CD4-positive, alpha-beta T cell treated with Interleukin-21 for 1 hour (primary cell): ENCODE data around the gene CAPRIN1.

Experiments
- DNase-seq: peaks from one replicate; pipeline ENCODE4 v3.0.0-alpha.2; 2020

CAPRIN1 gene

DNA sequence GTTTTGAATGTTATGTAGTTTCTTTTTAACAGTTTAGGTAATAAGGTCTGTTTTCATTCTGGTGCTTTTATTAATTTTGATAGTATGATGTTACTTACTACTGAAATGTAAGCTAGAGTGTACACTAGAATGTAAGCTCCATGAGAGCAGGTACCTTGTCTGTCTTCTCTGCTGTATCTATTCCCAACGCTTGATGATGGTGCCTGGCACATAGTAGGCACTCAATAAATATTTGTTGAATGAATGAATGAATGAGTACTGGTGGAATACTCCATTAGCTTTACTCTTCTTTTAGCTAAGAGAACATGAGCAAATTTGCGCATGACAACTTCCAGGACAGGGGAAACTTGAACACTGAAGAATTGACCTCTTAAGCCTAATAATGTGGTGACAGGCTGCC is 47.3 kb downstream of the CAPRIN1 start:
- DNase-seq, result no peak

DNA sequence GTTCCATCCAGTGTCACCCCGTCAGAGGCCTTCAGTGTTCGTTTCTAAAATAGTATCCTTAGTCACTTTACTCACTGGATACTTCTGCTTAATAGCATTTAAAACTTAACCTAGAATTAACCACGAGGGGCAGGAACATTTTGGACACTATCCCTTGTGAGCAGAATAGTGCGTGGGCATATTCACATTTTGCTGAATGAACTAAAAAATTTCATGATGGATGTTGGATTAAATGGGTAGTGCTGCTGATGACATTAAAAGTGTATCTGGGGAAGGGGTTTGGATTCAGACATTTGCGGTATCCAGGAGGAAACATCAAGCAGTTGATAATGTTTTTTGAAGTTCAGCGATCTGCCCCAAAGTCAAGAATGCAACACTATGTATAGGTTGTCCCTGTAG is 53.1 kb downstream of the CAPRIN1 start:
- DNase-seq, result no peak

DNA sequence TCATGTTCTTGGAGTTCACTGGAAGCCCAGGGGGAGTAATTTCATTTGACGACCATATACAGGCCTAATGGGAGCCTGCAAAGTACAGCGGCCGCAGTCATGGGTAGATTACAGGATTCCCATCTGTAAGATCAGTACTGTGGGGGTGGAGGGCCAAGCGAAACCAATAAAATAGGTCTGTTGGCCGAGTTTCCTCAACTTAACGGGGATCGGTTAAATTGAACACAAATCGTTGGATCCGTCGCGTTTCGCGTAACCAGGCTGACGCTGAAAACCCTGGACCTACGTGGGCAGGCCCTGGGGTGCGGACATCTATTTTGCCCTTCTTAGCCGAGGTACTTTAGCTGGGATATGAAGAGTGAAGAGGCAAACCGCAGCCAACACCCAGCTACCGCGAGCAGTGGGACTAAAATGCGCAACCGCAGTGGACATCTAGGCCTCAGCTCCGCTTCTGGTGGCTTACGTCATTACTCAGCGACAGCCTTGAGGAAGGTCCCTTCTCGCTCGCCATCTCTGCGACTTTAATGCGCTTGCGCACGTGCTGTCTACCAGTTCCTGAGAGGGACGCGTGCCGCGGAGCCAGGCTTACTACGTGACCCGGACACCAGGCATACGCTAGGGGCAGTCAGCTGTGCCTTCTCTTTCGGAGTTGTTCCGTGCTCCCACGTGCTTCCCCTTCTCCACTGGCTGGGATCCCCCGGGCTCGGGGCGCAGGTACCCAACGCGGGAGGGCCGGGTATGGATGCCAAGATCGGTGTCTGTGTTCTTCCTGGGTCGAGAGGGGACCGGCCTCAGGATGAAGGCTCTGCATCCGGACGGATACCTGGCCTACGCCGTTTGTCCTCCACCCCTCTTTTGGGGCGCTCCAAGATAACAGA is 53.8 kb downstream of the CAPRIN1 start, which contains the start of gene NAT10:
TSS of gene NAT10 (plus strand) at position 551 of the 878 bp plus-strand sequence. CDS start 2,597 bp downstream, outside the sequence.
- DNase-seq, result peak; percentile 99

DNA sequence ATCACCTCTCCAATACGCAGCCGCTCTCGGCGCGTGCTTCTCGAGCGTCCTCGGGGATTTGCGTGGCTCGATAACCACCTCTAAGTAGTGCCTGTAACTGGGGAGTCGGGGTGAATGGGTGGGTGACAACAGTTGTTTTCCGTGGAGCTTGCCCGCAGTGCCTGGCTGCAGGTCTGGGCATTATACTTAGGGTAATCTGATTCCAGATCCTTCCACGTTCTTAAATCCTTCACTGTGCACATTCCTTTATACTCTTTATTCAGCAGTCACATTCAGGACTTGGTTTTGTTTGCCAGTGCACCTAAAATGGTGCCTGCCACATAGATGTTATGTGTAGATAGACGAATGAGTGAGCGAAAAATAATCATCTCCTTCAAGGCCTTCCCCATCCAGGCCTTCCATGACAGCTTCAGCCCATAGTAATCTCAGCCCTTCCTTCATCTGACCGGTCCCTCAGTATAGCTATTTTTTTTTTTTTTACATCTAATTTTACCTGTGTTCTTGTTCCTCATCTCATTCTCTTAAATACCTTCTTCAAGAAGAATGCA is 54.5 kb downstream of the CAPRIN1 start:
- DNase-seq, result no peak

DNA sequence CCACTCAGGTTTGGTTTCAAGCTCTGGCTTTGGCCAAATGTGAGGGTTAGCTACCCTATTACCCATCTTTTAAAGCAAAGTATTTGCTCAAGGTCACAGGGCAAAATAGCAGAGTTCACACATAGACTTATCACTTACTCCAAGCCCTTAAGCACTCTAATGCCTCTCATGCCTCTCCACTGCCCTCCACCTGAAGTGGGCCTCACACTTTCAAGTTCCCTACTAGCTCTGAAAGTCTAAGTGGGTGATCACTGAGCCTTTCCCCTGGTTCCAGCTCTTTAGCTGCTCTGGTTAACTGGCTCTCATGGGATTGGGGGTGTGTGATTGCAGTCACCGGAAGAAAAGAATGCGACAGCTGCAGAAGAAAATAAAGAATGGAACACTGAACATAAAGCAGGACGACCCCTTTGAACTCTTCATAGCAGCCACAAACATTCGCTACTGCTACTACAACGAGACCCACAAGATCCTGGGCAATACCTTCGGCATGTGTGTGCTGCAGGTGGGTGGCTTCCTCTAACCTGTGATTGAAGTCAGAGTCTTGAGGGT is 60.3 kb downstream of the CAPRIN1 start:
- no peak for DNase-seq

DNA sequence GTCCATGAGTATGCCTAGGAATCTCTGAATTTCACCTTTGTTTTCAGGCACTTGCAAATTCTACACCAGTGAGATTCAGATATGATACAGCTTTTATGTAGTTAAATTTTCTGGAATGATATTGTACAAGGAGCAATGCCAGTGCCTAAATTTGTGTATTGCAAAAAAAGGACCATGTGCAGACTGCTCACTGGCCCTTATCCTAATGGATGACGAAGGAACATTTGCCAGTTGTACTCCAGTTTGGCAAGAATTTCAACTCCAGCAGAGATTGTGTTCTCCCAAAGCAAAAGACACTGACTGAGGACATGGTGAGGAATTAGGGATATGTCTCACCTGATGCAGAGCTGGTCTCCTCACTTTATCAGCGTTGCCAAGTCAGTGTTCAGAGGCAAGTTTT is 62.5 kb downstream of the CAPRIN1 start:
- no peak for DNase-seq

DNA sequence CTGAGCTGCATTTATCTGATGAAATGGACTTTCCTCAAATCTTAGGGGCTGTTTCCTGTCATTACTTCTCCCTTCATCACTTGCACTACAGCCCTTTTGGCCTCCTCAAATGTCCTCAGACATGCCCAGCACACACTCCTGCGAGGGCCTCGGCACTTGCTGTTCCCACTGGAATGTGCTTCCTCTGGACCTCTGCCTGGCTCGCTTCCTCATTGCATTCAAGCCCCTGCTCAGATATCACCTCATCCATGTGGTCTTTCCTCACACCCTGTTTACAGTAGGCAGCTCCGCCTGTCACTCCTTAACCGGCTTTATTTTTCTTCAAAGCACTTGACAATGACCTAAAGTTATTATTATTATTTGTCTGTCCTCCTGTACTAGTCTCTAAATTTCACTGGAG is 62.9 kb downstream of the CAPRIN1 start:
- DNase-seq, result no peak

DNA sequence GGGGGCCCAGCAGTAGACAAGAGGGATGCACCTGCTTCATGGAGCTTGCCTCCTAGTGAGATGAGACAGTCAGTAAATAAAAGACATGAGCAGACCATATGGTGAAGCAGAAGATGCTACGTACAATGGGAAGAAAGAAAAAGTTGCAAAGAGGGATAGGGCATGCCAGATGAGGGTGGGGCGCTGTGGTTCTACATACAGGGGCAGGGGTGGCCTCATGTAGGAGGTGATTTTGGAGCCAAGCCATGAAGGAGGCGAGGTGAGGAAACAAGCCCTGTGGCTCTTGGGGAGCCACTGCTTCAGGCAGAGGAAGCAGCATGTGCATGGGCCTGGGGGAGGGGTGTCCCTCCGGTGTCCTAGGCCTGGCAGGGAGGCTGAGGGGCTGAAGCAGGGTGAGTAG is 69.1 kb downstream of the CAPRIN1 start:
- DNase-seq, result no peak

DNA sequence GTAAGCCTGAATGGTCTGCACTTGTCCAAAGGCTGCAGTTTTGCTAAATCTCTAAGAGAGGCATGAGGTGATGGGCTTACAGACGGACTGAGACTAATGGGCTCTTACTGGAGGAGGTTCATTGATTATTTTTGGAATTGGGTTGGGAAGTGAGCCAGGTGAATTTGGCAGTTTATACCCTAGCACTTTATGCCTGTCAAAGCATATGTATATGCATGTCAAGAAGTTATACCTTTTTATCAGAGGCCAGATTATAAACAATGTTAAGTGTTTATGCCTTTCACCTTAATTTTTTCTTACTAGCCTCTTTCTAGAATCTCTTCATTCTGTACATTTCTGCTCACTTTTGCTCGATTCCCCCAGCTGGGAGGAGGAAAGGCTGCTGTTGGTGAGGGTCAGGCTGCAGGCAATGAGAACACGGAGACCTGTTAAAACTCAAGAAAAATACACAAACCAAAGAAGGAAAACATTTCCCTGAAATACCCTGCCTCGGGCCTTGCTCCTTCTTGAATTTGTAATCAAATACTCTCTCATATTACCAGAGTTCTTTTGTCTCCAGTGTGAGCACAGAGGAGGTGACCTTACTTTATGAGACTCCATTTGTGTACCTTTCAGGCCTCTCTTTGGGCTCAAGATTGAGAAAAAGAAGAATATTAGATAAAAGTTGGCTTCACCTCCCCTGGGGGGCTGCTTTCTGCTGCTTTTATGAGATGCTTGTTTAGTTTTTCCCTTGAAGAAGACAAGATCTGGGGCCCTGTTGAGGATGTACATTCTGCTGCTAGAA is 73.5 kb downstream of the CAPRIN1 start:
- no peak for DNase-seq

DNA sequence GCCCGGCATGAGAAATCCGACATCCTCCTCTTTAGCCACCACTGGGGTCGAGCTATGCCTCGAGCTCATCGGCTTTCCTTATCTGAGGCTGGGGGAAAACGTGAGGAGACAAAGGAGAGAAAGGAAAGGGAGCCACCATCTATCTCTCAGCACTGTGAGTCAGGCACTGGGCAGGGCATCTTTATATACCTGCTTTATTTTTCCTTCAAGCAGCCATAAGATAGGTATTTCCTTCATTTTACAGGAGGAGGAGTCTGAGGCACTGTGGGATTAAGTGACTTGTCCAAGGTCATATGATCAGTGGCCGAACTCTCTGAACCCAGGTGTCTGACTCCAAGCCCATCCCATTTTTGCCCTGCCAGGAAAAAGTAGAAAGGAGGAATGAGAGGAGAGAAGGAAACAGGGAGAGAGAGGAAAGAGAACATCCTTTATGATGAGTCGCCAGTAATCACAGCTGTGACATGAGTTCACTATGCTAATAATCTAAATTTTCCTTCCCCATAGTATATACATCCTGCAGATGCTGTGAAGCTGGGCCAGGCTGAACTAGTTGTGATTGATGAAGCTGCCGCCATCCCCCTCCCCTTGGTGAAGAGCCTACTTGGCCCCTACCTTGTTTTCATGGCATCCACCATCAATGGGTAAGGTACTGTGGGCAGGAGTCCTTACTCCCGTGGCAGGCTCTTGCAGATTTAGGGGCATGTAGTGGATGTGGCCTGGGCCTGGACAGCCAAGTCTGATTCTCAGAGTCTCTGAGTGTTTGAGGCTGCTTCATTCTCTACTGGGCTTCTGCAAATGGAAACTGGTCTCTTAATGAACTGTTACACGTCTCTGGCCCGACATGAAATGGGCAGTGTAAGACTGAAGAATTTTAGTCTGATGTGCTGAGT is 75.7 kb downstream of the CAPRIN1 start:
- DNase-seq, result no peak

DNA sequence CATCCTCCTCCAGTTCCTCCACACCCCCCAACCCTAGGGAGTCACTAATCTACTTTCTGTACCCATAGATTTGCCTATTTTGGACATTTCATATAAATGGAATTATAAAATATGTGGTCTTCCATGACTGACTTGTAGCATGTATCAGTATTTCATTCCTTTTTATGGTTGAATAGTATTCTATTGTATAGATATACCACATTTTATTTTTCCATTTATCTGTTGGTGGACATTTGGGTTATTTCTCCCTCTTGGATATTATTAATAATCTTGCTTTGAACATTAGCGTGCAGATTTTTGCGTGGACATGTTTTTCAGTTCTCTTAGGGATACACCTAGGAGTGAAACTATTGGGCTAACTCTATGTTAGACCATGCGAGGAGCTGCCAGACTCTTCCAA is 77.3 kb downstream of the CAPRIN1 start:
- DNase-seq, result no peak

DNA sequence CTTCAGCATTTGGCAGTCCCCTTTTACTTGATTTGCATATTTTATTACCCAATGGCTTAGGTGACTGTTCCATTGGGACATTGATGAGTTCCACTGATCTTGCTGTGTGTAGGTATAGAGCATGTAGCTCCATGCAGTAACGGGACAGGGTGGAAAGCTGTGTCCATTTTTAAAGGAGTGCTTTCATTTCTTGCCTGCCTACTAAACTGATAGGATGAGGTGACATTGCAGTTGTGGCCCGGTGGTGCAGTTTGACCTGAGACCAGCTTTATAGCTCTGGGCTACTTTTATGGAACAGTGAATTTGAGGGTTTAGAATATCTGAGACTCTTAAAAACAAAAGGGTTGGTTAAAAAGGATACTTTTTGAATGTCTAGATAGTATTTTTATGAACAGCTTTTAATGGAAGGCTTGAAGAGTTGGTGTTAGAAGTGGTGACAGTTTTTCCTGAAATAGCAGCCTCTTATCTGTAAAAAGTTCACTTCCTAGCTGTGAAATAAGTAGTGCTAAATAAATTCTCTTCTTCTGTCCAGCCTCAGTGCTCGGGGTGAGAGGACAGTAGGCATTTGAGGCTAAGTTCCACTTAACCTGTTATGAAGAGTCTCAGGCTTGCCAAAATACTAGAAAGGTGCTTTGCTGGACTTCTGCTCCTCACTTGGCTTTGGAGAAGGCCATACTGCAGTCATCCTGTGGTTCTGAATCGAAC is 80.9 kb downstream of the CAPRIN1 start:
- no peak for DNase-seq

DNA sequence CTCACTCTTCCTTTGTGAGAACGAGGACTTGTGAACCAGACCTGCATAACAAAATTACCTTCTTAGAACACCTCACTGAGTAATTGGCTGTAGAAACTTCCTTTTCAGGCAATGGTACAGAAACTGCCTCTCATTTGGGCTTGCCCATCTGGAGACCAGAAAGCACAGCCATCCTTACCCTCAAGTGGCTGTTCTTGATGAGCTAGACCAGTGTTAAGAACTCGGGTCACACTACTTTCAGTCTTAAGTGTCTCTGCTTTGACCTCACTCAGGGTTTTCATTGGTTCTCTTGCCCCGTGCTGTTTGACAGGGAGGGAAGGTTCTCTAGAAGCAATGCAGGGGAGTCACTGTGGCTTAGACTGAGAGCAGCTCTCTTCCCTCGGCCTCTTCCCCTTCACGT is 83.2 kb downstream of the CAPRIN1 start:
- DNase-seq, result no peak

DNA sequence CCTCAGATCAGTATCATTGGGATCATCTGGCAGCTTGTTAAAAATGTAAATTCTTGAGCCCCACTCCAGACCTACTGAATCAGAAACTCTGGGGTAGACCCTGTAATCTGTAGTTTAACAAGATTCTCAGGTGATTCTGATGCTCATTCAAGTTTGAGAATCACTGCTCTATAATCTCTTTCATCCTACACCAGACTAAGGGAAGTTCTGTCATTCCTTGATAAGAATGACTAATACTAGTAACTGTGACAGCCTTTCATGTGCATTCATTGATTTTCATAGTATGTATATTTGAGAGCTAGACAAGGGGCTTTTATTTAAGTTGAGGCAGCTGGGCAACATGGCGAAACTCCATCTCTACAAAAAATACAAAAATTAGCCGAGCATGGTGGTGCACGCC is 83.9 kb downstream of the CAPRIN1 start:
- DNase-seq, result no peak

DNA sequence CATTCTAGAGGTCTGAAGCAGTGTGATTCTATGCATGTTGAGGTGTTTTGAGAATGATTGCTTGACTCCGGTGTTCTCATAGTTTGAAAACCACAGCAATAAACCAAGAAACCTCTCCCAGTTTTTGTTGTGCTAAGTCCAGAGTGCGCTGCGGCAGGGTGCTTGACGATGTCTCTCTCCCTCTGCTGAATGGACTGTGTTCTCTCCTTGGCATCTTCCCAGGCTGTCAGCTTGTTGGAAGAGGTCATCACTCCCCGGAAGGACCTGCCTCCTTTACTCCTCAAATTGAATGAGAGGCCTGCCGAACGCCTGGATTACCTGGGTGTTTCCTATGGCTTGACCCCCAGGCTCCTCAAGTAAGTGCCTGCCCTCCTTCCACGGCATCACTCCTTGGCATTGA is 84.9 kb downstream of the CAPRIN1 start:
- no peak for DNase-seq

DNA sequence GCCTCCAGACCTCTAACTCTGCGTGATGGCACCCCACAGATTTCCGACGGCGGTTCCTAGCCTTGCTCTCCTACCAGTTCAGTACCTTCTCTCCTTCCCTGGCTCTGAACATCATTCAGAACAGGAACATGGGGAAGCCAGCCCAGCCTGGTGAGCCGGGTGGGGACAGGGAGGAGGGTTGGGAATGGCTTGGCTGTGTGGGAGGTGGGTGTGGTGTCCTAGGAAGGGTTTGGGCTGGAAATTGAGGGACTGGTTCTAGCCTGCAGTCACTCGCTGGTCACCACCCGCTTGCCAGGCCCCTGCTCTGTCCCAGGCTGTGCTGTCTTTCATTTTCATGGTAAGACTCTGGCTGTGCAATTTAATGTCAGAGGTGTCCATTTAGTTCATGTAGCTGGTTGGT is 87.8 kb downstream of the CAPRIN1 start:
- DNase-seq, result no peak

DNA sequence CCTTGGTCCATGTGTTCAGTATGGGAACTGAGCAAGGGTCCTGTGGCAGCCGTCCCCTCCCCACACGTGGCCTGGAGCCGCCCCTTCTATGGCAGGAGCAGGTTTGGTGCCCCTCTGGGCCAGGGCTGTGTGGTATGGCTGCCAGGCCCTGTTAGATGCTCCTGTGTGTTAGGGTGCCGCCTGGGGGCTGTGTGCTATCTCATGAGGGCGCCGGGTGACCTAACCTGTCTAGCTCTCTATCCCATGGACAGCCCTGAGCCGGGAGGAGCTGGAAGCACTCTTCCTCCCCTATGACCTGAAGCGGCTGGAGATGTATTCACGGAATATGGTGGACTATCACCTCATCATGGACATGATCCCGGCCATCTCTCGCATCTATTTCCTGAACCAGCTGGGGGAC is 88.6 kb downstream of the CAPRIN1 start:
- DNase-seq, result no peak

DNA sequence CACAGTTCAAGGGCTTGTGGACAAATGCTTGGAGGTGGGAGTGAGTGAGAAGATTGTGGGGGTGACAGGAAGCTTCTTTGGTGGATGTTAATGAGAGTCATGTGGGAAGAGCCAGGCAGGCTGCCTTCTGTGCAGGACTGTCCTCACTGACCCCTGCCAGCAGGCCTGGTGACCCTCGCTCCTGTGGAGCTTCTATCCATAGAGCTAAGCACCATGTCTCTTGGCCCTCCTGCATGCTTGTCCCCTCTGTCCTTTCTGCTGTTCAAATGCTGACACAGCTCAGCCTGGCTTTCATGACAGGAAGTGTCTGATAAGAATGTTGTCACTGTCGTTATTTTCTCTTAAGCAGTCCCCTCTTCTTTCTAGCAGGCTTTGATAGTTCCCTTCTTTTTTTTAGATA is 91.5 kb downstream of the CAPRIN1 start:
- no peak for DNase-seq

DNA sequence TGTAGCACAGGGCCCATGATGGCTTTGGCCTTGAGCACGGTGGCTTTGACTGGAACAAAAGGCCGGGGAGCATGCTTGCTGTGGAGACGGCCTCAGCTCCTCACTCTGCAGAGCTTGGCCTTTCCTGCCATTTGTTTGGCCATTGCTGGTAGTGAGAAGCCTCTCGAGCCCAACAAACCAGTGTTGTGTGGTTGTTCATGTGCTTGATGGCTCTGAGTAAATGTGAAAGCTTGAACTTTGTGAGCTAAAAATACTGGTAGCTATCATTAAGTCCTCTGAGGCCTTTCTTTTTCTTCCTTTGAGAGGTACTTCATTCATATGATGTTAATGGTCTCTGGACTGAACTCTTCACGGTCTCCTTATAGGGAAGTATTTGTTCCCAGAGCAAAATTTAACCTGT is 93.5 kb downstream of the CAPRIN1 start:
- DNase-seq, result no peak

DNA sequence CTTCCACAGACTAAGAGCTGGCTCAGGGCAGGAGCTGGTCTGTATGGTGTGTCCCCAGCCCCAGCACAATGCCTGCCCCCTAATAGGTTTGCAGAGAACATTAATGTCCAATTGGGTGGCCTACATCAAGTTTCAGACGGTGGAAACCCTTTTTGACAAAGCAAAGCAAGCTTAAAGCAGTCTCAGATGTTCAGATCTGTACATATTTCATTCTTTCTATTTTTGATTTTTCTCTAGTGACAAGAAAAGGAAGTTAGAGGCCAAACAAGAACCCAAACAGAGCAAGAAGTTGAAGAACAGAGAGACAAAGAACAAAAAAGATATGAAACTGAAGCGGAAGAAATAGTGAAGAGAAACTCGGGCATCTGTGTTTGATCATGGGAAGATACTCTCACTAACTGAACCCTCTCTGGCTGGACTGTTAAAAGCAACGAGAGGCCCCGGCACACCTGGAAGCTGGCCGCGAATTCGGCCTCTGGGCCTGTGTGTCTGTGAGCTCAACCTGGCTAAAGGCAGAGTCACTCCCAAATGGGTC is 94.4 kb downstream of the CAPRIN1 start:
- no peak for DNase-seq

DNA sequence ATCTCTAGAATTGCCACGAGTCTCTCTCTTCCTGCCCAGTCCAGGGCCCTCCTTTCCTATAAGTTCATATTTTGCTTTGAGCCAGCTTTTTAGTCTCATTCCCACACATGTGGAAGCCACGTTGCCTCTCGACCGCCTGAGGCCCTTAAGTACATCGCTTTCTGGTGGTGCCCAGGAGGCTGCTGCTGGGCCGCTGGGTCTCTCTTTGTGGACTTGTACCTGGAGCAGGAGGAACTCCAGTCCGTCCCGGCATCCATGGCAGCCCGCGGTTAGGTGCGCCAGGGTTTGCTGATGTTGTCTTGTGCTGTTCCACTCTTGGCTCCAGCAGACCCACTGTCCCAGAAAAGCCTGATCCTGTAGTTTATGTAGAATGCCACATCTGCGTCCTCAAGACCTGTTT is 94.9 kb downstream of the CAPRIN1 start:
- no peak for DNase-seq

DNA sequence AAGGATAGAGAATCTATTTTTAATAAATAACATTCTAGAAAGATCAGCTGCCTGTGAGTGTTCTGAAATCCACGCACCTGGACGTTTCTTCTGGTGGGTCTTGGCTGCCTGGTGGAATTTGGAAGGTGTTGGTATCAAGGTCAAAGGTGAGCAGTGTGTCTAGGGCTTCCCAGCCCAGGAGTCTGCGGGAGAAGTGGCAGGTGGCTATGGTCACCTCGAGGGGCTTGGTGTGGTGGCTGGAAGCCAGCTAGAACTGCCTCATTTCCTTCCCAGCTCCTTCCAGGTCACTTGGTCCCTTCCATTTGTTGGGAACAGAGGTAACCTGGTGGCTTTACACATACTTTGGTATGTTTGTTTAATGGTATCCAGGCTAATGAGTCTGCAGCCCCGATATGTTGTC is 95.3 kb downstream of the CAPRIN1 start:
- DNase-seq, result no peak
